Measurements from ENCODE around the gene BCL2L14.
"Not testable (repeated sequence)": the region's sequence is repeated elsewhere in the genome, so short reads cannot be mapped to it uniquely, and the experiment has no call there.

Gene BCL2L14

DNA sequence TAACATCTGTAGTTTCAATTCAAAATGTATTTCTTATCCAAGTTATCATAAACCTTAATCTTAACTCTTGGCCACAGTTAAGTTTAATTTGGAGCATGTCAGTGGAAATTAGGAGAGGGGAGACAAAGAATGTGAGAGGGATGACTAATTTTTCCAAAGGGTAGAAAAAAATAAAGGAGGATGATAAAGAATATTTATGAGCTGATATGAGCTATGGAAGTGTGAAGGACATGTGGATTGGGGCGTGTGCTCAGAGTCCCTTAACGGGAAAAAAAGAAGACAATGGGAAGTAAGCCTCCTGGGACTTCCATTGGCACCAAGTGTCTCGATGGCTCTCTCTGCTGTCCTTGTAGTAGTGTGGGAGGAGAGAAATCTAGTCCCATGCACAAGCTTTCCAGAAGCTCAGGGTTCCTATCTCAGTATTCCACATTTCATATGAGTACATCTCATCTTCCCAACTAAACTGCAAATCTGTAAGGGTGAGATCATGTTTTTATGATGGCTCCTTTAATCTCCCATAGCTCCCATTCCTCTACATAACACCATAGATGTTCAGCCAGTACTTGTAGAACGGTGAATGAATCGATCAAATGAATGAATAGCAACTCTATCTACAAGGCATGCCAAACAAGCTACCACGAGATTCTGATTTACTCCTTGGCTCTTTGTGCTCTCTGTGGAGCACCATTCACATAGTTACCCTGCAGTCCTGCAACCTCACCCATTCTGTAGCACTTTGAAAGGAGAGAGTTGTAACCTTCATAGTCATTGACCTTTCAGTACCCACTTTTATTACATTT, 27.4 kb downstream of the BCL2L14 start:
- no peak overlapping the region for H3K4me3 ChIP-seq (ENCODE audit: low read depth, low read length)
- DNase-seq (ENCODE audit: low read depth) = no peak

DNA sequence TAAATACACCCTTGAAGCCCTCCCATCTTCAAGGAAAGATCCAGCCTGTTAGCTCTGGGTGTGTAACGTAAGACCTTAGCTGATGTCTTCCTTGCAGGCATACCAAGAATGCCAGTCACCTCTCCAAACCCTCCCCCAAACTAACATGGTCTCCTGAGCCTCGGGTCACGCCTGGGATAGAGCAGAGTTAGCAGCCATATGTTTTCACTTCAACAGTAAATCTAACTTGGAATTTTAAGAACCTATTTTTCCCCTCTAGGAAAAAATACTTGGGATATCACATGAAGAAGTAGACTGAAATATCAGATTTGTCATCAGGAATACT, 27.9 kb downstream of the BCL2L14 start:
- no peak for DNase-seq (ENCODE audit: low read depth)
- H3K4me3 ChIP-seq (ENCODE audit: low read depth, low read length) = no peak overlapping the region

DNA sequence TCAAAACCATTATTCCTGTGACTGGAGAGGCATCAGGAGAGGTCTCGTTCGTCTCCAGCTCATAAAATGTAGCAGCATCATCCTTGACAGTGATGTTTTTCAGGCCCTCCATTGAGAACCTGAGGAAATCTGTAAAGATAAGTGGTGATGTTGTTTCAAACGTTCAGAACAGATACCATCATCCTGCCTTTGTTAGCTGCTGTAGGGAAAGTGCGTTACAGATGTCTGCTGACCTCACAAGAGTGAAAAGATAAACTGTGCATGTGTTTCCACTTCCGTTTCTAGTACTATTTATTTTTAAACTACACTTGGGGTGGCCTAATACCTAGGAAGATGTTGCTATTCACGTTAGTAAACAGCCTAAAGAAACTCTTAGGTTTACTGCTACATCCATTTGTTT, 28.4 kb downstream of the BCL2L14 start:
- no peak for DNase-seq (ENCODE audit: low read depth)

DNA sequence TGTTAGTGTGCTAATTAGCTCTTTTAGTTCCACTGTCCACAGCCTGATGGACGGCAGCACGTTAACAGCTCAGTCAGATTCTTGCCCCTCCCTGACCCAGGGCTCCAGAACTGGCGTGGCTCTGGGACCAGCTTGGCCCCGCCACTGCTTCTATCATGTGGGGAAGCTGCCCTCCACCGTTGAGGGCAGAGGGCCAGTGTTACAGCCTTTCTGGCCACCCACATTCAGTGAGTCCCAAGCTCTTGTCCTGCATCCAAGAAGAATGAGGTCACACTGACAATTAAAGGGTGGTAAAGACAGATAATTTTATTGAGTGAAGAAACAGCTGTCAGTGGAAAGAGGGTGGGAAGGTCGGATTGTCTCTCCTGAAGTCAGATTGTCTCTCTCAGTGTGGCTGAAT, 36.9 kb downstream of the BCL2L14 start:
- DNase-seq (ENCODE audit: low read depth) = no peak
- no peak overlapping the region for H3K4me3 ChIP-seq (ENCODE audit: low read depth, low read length)

More for the DNA sequence above, 28.4 kb downstream of the BCL2L14 start:
- H3K4me3 ChIP-seq (ENCODE audit: low read depth, low read length) = no peak overlapping the region

DNA sequence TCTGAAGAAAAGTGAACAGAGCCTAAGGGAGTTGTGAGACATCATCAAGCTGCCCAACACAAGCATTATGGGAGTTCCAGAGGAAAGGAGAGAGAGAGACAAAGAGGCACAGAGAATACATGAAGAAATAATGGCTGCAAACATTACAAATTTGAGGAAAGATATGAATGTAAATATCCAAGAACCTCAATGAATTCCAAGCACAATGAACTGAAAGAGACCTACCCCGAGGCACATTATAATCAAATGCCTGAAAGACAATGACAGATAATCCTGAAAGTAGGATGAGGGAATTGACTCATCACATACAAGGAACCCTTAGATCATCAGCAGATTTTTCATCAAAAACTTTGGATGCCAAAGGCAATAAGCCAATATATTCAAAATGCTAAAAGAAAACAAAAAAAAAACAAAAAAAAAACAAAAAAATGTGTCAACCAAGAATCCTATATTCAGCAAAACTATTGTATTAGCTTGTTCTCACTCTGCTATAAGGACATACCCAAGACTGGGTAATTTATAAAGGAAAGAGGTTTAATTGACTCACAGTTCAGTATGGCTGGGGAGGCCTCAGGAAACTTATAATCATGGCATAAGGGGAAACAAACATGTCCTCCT, 37.8 kb downstream of the BCL2L14 start:
- no peak overlapping the region for H3K4me3 ChIP-seq (ENCODE audit: low read depth, low read length)
- DNase-seq (ENCODE audit: low read depth) = no peak

DNA sequence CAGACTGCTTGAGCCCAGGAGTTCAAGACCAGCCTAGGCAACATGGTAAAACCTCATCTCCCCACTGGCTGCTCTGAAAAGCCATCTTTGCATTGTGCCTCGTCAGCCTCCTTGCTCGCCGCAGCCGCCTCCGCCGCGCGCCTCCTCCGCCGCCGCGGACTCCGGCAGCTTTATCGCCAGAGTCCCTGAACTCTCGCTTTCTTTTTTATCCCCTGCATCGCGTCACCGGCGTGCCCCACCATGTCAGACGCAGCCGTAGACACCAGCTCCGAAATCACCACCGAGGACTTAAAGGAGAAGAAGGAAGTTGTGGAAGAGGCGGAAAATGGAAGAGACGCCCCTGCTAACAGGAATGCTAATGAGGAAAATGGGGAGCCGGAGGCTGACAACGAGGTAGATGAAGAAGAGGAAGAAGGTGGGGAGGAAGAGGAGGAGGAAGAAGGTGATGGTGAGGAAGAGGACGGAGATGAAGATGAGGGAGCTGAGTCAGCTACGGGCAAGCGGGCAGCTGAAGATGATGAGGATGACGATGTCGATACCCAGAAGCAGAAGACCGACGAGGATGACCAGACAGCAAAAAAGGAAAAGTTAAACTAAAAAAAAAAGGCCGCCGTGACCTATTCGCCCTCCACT, 40.3 kb downstream of the BCL2L14 start:
- not testable (repeated sequence) for DNase-seq (ENCODE audit: low read depth); H3K4me3 ChIP-seq (ENCODE audit: low read depth, low read length)

DNA sequence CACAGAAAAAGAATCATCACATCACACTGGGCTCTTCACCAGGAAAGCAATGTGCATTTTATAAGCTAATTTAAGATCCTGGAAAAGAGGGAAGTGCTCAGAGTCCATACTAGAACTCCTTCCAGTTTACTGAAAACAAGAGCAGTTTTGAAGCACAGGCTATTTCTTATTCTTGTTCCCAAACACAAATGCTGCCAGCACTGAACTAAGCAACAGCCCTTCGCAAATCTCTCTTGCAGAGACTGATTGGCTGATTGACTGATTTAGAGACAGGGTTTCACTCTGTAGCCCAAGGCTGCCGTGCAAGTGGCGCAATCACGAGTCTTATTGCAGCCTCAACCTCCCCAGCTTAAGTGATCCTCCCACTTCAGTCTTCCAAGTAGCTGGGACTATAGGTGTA, 44.8 kb downstream of the BCL2L14 start:
- no peak for DNase-seq (ENCODE audit: low read depth)
- no peak overlapping the region for H3K4me3 ChIP-seq (ENCODE audit: low read depth, low read length)

DNA sequence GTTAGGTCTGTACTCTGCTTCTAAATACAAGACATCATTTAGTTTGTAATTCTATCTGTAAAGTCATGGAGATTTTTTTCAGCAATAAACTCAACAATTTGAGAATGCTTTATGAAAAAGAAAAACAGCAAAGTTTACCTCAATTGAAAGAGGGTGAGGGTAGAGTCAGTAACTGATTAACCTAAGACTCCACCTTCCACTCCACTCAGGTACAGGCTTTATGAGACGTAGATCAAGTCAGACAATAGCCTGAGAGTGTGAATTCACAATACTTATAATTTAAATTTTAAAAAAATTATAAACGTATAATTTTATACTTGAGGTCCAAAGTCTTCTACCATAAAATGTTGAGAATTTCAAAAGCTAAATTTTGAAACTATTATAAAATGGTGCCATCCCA, 45.9 kb downstream of the BCL2L14 start:
- H3K4me3 ChIP-seq (ENCODE audit: low read depth, low read length) = no peak overlapping the region
- no peak for DNase-seq (ENCODE audit: low read depth)

DNA sequence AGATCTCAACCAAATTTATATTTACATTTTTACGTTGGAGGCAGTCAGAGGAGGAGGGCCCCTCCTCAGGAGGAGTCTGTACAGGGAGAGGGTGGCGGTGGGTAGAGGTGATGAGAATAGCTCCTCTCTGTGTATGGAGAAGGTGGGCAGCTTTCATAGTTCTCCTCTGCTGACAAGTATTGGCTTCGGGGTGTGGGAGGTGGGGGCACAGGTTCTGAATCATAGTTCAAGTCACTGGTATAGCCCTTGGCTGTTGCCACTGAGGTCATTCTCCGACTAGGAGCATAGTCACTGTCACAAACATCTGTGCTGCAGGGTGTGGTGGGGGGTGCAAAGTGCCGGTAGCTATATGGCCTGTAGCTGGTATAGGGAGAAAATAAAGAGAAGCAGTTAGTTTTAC, 50.3 kb downstream of the BCL2L14 start:
- no peak overlapping the region for H3K4me3 ChIP-seq (ENCODE audit: low read depth, low read length)
- DNase-seq (ENCODE audit: low read depth) = no peak

DNA sequence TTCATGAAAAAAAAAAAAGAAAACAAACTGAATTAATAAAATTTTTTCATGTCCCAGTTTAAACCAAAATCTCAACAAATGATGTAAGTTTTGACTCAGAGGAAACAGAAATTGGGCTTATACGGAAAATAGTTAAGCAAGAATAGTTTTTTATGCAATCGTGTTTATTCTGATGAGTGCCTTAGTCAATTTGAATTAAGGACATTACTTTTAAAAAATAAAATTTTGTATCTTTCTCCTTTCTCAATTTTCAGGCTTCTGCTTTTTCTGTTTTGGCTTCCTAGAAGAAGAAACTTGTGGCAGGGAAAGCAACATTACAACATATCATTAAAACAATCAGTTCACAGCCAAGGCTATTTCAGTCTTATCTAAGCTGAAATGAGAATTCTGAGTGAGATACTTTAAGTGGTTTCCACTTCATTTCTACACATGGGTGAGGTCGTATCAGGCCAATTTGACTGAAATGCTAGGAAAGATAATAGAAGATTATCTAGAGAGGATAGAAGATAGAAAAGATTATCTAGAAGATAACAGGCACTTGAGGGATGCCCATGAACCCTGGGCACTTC, 52.4 kb downstream of the BCL2L14 start:
- no peak for DNase-seq (ENCODE audit: low read depth)
- H3K4me3 ChIP-seq (ENCODE audit: low read depth, low read length) = no peak overlapping the region

DNA sequence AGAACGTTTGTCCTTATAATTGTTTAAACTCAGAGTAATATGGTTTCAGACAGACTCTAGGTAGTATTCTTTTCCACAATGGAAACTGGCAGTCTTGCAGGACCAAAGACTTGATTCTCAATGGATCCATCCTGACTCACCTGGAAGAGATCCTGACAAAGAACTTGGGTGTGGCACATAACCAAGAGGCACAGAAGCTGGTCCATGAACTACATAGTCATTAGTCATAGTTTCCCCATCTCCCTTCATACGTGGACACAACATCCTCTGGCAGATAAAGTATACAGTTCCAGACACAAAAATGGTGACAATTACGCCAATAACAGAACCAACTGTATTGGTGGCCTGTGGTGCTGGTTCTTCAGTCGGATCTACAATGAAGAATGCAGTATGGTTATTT, 55.8 kb downstream of the BCL2L14 start:
- H3K4me3 ChIP-seq (ENCODE audit: low read depth, low read length) = no peak overlapping the region
- no peak for DNase-seq (ENCODE audit: low read depth)

DNA sequence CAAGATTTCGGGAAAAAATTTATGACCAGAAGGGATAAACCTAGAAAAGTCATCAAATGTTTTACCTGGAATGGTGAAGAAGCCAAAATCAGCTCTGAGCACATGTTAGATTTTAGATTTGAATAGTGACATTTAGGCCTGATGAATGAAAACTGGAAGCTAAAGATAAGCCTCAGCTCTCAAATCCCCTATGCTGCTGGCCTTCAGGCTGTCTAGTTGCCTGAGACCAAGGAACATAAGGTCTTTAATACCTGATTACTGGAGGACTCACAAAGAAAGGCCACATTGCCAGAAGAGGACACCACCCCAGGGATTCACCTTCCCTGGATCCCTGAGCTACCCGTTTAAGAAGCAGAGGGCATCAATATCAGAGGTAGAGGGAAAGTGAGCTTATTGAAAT, 56.6 kb downstream of the BCL2L14 start:
- DNase-seq (ENCODE audit: low read depth) = no peak
- H3K4me3 ChIP-seq (ENCODE audit: low read depth, low read length) = no peak overlapping the region

DNA sequence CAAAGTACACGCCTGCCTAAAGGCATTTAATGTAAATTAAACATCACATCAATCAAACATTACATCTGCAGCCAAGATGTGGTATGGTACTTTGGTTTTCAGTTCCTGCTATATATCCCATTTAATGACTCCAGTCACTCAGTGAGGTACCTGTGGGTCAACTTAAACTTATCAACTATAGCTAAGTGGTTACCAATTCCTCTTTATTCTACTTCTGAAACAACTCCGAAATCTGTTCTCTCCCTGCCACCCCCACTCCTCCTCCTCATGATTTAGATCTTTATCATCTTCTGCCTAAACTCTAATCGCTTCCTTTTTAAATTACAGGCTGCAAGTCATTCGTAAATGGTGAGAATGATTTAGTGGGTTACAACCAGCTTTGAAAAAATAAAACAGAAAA, 57.9 kb downstream of the BCL2L14 start:
- DNase-seq (ENCODE audit: low read depth) = no peak
- H3K4me3 ChIP-seq (ENCODE audit: low read depth, low read length) = no peak overlapping the region

DNA sequence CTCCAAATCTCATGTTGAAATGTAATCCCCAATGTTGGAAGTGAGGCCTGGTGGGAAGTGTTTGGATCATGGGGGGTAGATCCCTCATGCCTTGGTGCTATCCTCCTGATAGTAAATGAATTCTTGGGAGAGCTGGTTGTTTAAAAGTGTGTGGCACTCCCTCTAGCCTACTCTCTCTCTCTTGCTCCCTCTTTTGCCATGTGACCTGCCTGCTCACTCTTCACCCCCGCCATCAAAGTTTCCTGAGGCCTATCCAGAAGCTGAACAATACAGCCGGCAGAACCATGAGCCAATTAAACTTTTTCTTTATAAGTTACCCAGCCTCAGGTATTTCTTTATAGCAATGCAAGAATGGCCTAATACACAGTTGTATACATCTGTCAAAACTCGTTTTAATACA, 62.5 kb downstream of the BCL2L14 start:
- H3K4me3 ChIP-seq (ENCODE audit: low read depth, low read length) = no peak overlapping the region
- DNase-seq (ENCODE audit: low read depth) = no peak

DNA sequence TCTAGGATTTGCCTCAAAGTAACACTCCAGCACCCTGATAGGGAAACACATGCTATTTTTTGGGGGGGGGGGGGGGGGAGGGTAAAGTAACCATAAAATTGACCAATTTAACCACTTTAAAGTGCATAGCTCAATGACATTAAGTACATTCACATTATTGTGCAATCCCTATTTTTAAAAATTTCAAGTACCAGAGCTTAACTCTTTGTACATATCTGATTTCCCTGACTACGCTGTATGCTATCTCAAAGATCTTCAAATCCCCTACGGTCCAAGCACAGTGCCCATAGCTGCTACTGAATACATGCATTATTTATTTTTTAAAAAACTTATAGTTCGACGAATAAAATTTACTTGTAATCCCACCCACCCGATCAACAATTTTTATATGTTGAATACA, 63.0 kb downstream of the BCL2L14 start:
- H3K4me3 ChIP-seq (ENCODE audit: low read depth, low read length) = no peak overlapping the region

DNA sequence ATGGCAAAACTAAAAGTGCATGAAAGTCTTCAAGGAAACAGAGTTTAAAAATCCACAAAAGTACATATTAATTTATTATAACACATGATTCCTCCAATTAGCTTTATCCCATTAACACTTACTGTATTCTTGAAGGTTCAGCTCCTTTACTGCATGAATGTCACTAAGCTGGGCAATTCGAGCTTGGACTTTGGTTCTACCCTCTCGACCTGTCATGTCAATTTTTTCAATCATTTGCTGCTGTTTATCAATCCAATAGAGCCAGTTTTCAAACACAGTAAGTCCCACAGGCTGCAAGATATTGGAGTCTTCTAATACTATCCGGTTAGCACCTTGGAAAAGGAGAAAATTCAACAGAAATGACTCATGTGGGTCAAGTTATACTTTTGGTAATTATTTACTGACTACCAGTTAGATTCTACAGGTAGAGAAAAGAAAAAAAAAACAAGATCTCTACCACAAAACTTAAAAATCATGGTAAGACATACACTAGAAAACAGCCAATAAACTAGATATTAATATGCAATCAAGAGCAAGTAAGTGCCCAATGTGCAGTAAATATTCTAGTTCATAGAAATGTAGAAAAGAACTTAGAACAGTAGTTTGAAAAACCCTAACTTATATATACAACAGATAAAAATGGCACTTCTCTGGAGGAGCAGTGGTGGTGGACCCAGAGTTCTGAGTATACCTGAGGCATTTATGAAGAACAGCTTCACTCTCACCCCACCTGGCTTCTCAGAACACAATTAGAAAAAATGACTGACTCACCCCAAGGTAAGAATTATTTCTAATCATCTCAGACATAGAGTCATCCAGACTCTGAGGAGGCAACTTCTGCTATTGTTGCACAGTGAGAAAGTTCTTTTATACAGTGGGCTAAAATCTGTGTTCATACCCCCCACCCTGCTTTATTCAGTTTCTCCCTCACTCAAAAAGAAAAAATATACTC, 67.7 kb downstream of the BCL2L14 start:
- no peak overlapping the region for H3K4me3 ChIP-seq (ENCODE audit: low read depth, low read length)
- DNase-seq (ENCODE audit: low read depth) = no peak

More for the DNA sequence above, 63.0 kb downstream of the BCL2L14 start:
- no peak for DNase-seq (ENCODE audit: low read depth)

DNA sequence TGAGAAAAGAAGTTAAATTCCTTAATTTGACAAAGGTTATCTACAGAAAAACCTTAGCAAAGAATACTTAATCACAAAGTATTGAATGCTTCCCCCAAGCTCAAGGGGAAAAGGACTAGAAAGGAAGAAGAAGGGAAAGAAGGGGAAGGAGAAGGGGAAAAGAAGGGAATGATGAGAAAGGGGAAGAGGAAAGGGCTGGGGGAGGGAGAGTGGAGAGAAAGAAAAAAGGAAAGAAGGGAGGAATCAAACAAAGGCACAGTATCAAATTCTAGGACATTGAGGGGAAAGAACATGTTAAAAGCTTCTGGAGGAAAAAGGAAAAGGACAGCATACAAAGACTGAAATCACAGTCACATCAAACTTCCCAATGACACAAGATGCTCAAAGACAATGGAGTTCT, 70.3 kb downstream of the BCL2L14 start:
- DNase-seq (ENCODE audit: low read depth) = no peak
- H3K4me3 ChIP-seq (ENCODE audit: low read depth, low read length) = no peak overlapping the region

DNA sequence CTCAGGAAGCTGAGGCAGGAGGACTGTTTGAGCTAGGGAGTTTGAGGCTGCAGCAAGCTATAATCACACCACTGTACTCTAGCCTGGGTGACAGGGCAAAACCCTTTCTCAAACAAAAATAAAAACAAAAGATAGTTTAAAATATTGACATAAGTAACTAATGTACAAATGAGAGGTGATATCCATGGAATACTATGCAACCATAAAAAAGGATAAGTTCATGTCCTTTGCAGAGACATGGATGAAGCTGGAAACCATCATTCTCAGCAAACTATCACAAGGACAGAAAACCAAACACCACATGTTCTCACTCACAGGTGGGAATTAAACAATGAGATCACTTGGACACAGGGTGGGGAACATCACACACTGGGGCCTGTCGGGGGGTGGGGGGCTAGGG, 73.8 kb downstream of the BCL2L14 start:
- not testable (repeated sequence) for DNase-seq (ENCODE audit: low read depth)

DNA sequence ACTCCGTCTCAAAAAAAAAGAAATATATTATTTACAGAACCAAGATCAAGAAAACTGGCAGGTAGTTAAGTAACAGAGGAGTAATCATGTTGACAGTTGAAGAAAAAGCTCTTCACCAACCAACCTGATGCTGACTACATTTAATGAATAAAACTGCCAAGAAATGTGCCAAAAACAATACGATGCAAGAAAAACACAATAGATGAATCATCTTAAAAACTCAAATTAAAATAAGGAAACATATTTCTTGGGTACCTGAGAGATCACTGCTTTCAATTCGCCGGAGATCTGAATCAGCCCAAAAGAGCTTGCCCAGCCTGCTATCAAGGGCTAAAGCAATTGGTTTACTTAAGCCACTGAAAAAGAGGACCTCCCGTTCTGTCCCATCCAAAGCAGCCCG, 76.4 kb downstream of the BCL2L14 start:
- no peak overlapping the region for H3K4me3 ChIP-seq (ENCODE audit: low read depth, low read length)
- DNase-seq (ENCODE audit: low read depth) = no peak

More for the DNA sequence above, 73.8 kb downstream of the BCL2L14 start:
- not testable (repeated sequence) for H3K4me3 ChIP-seq (ENCODE audit: low read depth, low read length)
